ENCODE measurements around the gene TEAD1.

TEAD1 gene

GRCh38 chr11:12666915-12667314, 7.3 kb upstream of the TEAD1 start:
- DNase-seq (no peak), ATAC-seq (no peak)

GRCh38 chr11:12667646-12668045, 6.6 kb upstream of the TEAD1 start:
- ATAC-seq (no peak), DNase-seq (no peak)

- DNase-seq (no peak), ATAC-seq (no peak)
These were observed 6.1 kb upstream of the TEAD1 start for GRCh38 chr11:12668166-12668565.

GRCh38 chr11:12669930-12670329, 4.3 kb upstream of the TEAD1 start:
- ATAC-seq = no peak
- DNase-seq = no peak

GRCh38 chr11:12671370-12671769, 2.9 kb upstream of the TEAD1 start:
- ATAC-seq = no peak
- no peak for DNase-seq

- DNase-seq = no peak
- ATAC-seq = no peak
These were observed 659 bp upstream of the TEAD1 start for GRCh38 chr11:12673601-12673923.

GRCh38 chr11:12674571-12674935, 332 bp downstream of the TEAD1 start:
- ATAC-seq = peak; percentile 48
- DNase-seq = peak; percentile 21

GRCh38 chr11:12674936-12675696, 895 bp downstream of the TEAD1 start:
- ATAC-seq = no peak
- DNase-seq = peak; percentile 6

GRCh38 chr11:12675951-12676711, 1.9 kb downstream of the TEAD1 start:
- DNase-seq (no peak), ATAC-seq (no peak)

GRCh38 chr11:12677131-12677530, 2.9 kb downstream of the TEAD1 start:
- DNase-seq = no peak
- no peak for ATAC-seq

GRCh38 chr11:12678092-12678491, 3.9 kb downstream of the TEAD1 start:
- ATAC-seq = no peak
- no peak for DNase-seq

- no peak for DNase-seq
- ATAC-seq = no peak
These were observed 4.8 kb downstream of the TEAD1 start for GRCh38 chr11:12678991-12679390.

- DNase-seq = no peak
- ATAC-seq = no peak
These were observed 5.2 kb downstream of the TEAD1 start for GRCh38 chr11:12679471-12679870.

GRCh38 chr11:12680246-12680939, 6.2 kb downstream of the TEAD1 start:
- no peak for ATAC-seq
- DNase-seq = peak; percentile 3

GRCh38 chr11:12680940-12681258, 6.7 kb downstream of the TEAD1 start:
- no peak for DNase-seq
- no peak for ATAC-seq

- ATAC-seq (no peak), DNase-seq (no peak)
These were observed 7.2 kb downstream of the TEAD1 start for GRCh38 chr11:12681466-12681865.

GRCh38 chr11:12682288-12682687, 8.1 kb downstream of the TEAD1 start:
- DNase-seq = no peak
- ATAC-seq = no peak

- DNase-seq = no peak
- no peak for ATAC-seq
These were observed 8.7 kb downstream of the TEAD1 start for GRCh38 chr11:12682737-12683500.

GRCh38 chr11:12683874-12684273, 9.7 kb downstream of the TEAD1 start:
- ATAC-seq (no peak), DNase-seq (no peak)

- ATAC-seq = no peak
- no peak for DNase-seq
These were observed 10.1 kb downstream of the TEAD1 start for GRCh38 chr11:12684315-12684714.

GRCh38 chr11:12684816-12685215, 10.6 kb downstream of the TEAD1 start:
- DNase-seq (no peak), ATAC-seq (no peak)

GRCh38 chr11:12685229-12685628, 11.0 kb downstream of the TEAD1 start:
- ATAC-seq (no peak), DNase-seq (no peak)

Data from stimulated activated naive CD8-positive, alpha-beta T cell treated with anti-CD3 and anti-CD28 coated beads, Interleukin-15, Interleukin-2, amounts not matched to agents 100 U/mL and 50 U/mL, for 24 hours (primary cell).